GM18517 (cell line): ENCODE data around the gene OR51B4.
"Not testable (repeated sequence)": the region's sequence is repeated elsewhere in the genome, so short reads cannot be mapped to it uniquely, and the experiment has no call there.

Experiments used
- ATAC-seq: cut with Tn5 transposase; IDR thresholded peaks from one replicate; pipeline ENCODE4 v1.9.1; 2021; ENCODE audit warnings: mild to moderate bottlenecking, moderate library complexity; ENCODE audit not compliant: unreplicated experiment

OR51B4 gene, protein sequence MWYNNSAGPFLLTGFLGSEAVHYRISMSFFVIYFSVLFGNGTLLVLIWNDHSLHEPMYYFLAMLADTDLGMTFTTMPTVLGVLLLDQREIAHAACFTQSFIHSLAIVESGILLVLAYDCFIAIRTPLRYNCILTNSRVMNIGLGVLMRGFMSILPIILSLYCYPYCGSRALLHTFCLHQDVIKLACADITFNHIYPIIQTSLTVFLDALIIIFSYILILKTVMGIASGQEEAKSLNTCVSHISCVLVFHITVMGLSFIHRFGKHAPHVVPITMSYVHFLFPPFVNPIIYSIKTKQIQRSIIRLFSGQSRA

DNA sequence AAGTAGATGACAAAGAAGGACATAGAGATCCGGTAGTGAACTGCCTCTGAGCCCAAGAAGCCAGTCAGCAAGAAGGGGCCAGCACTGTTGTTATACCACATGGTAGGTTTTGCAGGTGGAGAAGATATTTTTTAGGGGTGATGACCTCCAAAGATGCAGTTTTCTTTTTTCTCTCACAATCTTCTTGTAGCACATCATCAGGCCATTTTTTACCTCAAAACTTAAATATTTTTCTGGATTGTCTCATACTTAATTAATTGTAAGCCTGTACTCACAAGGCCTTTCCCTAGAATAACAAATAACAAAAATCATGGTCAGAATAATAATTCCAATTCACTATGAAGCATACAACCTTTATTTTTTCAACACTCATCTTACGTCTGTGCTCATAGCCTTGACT is at the start of gene OR51B4:
OR51B4 (minus strand) TSS at position 101 of the 400 bp plus-strand sequence; CDS start at position 101, 0 bp downstream.
- ATAC-seq, result no peak

- no peak for ATAC-seq
Measured at GRCh38 chr11:5351208-5351607, 49.5 kb upstream of the OR51B4 start, which contains the start of gene OR51B6. OR51B6 (plus strand) TSS chr11:5351508; CDS start chr11:5351508, 0 bp downstream.

- ATAC-seq, result no peak
Measured at GRCh38 chr11:5349550-5349949, 47.8 kb upstream of the OR51B4 start.

GRCh38 chr11:5348551-5349194 is 46.9 kb upstream of the OR51B4 start:
- no peak for ATAC-seq

- no peak for ATAC-seq
Measured at GRCh38 chr11:5345831-5346230, 44.1 kb upstream of the OR51B4 start.

- no peak for ATAC-seq
Measured at GRCh38 chr11:5343474-5344335, 42.0 kb upstream of the OR51B4 start, which contains the start of gene OR51B5. OR51B5 (minus strand) TSS chr11:5343524; CDS start chr11:5343524, 0 bp downstream.

- peak; percentile 77 for ATAC-seq
Measured at GRCh38 chr11:5339771-5340322, 38.1 kb upstream of the OR51B4 start.

DNA sequence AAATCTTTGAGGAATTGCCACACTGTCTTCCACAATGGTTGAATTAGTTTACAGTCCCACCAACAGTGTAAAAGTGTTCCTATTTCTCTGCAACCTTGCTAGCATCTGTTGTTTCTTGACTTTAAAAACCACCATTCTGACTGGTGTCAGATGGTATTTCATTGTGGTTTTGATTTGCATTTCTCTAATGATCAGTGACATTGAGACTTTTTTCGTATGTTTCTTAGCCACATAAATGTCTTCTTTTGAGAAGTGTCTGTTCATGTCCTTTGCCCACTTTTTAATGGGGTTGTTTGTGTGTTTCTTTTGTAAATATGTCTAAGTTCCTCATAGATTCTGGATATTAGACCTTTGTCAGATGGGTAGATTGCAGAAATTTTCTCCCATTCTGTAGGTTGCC is 35.5 kb upstream of the OR51B4 start:
- not testable (repeated sequence) for ATAC-seq

DNA sequence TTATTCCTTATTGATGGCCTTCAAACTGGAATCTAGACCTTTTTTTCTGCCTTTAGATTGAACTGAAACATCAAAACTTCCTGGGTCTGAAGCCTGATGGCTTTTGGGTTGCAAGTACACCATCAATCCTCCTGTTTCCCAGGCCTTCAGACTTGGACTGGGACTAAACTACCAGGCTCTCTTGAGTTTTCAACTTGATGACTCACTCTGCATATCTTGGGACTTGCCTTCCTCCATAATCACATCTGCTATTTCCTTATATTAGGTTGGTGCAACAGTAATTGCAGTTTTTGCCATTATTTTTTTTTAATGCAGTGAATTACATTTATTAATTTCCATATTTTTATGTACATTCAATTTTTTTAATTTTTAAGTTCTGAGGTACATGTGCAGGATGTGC is 34.6 kb upstream of the OR51B4 start:
- ATAC-seq, result no peak

DNA sequence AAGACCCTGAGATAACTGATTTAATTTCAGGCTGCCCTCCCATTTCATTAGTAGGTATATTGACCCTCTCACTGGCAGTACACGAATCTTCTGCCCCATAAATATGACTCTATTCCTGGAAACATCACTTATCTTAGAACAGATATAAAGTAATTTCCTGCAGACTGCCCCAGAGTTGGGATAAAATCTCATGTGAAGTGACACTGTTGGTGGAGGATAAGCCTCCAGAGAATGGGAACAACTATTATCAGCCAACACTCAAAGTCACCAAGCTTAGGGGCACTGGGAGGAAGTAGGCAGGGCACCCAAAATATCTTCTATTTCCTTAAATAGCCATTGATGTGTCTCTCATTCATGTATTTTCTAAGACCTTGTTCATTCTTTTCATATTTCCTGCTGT is 33.4 kb upstream of the OR51B4 start:
- ATAC-seq, result no peak

DNA sequence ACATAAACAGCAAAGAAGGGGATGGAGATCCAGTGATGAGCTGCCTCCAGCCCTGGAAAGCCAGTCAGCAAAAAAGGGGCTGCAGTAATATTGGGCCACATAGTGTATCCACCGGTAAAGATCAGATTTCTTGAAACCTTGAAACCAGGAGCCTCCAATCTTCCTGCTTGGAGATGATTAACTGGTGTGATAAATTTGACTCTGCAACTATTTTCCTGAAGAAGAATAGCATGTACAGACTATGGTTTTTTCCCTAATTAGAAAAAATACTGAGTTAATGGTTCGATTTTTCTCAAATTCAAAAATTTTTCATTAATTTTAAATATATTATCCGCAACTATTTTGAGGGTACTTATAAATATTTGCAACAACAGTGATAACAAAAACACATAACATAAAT is 22.5 kb upstream of the OR51B4 start, which contains the start of gene OR51B2:
OR51B2 (minus strand) TSS at position 101 of the 400 bp plus-strand sequence; CDS start at position 101, 0 bp downstream.
- no peak for ATAC-seq

DNA sequence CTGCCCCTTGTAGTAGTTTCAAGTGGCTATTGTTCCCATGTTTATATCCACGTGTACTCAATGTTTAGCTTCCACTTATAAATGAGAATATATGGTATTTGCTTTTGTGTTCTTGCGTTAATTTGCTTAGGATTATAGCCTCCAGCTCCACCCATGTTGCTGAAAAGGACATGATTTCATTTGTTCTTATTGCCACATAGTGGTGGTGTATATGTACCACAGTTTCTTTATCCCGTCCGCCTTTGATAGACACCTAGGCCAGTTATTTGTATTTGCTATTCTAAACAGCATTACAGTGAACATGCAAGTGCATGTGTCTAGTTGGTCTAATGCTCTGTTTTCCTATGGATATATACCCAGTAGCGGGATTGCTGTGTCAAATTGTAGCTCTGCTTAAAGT is 15.5 kb upstream of the OR51B4 start:
- ATAC-seq, result no peak

DNA sequence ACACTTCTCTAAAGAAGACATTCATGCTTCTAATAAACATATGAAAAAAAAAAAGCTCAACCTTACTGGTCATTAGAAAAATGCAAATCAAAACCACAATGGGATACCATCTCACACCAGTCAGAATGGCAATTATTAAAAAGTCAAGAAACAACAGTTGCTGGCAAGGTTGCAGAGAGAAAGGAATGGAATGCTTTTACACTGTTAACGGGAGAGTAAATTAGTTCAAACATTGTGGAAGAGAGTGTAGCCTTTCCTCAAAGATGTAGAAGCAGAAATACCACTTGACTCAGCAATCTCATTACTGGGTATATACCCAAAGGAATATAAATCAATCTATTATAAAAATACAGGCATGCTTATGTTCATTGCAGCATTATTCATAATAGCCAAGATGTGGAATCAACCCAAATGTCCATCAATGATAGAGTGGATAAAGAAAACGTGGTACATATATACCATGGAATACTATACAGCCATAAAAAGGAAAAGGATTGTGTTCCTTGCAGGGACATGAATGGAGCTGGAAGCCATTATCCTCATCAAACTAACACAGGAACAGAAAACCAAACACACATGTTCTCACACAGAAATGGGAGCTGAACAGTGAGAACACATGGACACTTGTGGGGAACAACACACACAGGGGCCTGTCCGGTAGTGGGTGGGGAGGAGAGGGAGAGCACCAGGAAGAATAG is 11.7 kb upstream of the OR51B4 start:
- not testable (repeated sequence) for ATAC-seq

DNA sequence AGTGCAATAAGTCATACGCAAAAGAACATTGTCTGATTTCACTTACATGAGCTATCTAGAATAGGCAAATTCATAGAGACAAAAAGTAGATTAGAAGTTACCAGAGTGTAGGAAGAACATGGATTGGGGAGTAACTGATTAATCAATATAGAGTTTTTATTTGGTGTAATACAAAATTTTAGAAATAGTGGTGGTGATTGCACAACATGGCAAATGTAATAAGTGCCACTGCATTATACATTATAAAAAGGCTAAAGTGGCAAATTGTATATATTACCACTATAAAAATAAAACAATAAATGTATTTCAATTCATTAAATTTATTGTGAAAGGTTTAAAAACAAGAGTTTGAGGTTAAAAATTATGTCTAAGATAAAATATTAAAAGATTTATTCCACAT is 8.7 kb upstream of the OR51B4 start:
- ATAC-seq, result no peak

DNA sequence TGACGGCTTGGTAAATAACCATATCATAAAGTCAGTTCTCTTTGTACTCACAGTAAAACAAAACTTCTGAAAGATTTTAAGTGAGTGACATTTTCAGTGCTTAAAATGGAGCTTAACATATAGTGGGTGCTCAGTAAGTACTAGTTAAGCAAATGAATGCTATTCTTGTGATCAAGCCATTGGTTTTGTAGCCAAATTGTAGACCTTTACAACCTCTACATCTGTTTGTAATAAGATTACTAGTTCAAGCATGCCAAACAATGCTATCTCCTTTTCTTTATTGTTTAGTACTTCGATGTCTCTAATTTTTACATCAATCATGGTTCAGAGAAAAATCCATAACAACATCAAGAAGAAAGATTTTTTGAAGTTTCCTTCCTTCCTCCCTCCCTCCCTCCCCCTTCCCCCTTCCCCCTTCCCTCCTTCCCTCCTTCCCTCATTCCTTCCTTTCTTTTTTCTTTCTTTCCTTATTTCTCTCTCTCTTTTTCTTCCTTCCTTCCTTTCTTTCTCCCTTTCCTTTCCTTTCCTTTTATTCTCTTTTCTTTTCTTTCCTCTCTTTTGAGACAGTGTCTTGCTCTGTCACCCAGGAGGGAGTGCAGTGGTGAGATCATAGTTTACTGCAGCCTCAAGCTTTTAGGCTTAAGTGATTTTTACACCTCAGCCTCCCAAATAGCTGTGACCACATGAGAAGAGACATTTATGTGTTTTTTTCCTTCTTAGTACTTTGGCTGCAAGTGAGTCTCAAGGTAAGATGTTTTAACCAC is 5.7 kb upstream of the OR51B4 start:
- no peak for ATAC-seq

DNA sequence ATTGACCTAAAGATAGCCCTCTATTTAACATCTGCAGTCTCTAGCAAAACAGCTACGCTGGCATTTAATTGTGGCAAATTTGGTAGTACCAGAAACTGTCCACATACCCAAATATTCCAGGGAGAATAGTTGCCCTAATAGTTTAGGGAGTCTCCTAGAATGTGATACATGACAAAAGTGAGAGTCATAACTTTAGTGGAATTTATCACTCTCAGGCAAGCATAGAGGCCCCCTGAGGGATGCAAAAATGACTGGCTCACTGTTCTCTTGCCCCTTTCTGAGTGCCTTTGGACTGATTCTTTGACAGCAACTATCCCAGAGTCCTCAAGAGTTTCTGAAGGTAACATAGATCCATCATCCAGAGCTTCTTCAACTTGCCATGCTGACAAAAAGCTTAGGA is 2.3 kb upstream of the OR51B4 start:
- ATAC-seq, result no peak

DNA sequence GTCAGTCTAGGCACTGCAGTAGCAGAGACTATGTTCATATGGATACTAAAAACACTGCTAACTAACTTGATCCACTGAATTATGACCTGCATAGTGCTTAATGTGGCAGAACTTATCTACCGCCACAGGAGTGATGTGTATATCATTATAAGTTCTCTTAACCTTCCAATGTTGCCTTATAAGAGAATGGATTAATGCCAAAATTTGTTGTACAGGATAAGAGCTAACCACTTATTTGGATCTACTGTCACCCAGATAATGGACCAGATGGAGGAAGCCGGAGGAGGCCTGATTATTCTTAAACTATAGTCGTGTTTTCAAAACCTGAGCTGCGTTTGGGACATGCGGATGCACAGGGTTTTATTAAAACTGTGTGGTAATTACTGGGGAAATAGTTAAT is 1.9 kb upstream of the OR51B4 start:
- no peak for ATAC-seq

- no peak for ATAC-seq
Measured at GRCh38 chr11:5300251-5300650, 1.5 kb downstream of the OR51B4 start.

GRCh38 chr11:5298451-5298850 is 3.3 kb downstream of the OR51B4 start:
- ATAC-seq, result no peak
